GM21723 (cell line): Measurements from ENCODE around the gene TM7SF2.
A peak's percentile ranks its signal among the peaks of the same experiment; 100 is the strongest.

Experiments used
- ATAC-seq: cut with Tn5 transposase; IDR thresholded peaks from one replicate; pipeline ENCODE4 v1.9.1; 2021; ENCODE audit warnings: mild to moderate bottlenecking, moderate library complexity; ENCODE audit not compliant: unreplicated experiment

TM7SF2 gene

DNA sequence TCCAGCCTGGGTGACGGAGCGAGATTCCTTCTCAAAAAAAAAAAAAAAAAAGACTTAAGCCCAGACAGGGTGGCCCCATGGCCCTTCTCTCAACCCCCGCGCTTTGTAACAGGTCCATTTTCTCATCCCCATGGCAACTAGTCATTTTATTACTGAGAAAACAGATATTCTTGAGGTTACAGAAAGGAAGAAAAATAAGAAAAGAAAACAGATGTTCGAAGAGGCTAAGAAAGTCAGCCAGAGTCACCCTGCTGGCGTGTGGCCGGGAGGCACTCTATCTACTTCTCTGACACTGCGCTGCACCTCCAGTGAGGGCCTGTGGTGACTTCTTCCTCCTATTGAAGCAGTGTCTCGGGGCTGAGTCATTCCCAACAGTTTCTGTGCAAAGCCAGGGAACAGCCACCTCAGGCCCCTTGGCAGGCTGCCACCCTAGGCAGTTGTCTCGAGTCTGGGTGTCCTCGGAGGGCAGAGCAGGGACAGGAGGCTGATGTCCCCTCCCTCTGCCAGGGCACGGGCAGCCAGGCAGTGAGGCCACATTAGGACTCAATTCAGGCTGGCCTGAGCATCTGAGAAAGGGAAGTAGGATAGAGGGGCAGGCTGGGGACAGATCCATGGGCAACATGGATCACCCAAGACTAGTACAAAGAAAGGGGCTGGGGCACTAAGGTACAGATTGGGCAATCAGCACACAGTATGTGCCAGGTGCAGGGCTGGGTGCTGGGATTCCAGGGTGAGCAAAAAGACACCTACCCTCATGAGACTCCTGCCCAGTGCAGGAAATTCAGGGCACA is 39.0 kb downstream of the TM7SF2 start:
- peak; percentile 74 for ATAC-seq

DNA sequence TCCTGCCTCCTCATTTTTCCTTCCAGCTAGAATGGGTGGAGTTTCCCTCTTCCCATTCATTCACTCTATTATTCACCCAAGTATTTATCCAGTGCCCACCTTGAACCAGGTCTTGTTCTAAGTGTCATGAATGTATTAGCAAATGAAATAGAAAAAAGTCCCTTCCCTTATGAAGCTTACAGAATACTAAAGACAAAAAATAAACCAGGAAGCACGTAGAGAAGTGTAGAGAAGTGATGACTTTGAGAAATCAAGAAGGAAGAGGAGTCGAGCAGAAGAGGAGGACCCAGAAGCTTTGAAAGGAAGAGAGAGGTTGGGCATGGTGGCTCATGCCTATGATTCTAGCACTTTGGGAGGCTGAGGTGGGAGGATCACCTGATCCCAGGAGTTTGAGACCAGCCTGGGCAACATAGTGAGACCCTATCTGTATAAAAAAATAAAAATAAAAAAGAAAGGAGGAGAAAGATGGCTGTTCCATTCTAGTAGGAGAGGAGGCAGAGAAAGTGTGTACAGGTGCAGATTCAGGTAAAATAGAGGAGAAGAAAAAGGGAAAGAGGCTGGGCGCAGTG is 39.7 kb downstream of the TM7SF2 start:
- no peak for ATAC-seq

DNA sequence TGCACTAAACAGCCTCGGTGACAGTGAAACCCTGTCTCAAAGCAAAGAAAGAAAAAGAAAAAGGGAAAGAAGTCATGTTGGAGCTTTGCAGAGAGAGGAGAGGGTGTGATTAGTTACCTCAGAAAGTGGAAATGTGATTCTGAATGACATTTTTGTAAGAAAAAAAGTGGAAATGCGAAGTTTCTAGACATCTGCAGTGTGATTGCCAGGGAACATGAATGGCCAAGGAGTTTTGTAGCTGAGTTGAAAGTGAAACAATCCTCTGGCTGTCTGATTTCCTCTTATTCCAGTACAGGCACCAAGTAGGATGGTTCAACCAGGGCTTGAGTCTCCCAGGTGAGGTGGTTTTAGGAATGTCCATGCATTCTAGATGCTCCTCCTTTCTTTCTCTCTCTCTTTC is 40.5 kb downstream of the TM7SF2 start:
- ATAC-seq, result no peak

DNA sequence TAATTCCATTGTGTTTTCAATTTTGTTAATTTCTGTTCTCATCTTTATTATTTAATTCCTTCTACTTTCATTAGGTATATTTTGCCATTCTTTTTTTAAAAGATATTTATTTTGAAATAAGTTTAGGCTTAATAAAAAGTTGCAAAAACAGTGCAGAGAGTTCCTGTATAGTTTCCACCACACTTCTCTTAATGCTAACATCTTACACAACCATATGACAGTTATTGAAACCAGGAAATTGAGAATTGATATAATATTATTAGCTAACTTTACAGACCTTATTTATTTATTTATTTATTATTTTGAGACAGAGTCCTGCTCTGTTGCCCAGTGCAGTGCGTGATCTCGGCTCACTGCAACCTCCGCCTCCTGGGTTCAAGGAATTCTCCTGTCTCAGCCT is 44.6 kb downstream of the TM7SF2 start:
- no peak for ATAC-seq

DNA sequence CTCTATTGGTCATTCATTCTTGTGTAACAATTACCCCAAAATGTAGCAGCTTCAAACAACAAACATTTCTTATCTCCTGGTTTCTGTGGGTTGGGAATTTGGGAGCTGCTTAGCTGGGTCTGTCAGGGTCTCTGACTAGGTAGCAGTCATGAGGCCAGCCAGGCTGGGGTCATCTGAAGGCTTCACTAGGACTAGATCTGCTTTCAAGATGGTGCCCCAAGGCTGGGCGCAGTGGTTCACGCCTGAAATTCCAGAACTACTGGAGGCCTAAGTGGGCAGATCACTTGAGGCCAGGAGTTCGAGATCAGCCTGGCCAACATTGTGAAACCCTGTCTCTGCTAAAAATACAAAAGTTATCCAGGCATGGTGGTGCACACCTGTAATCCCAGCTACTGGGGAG is 45.3 kb downstream of the TM7SF2 start:
- ATAC-seq, result no peak

DNA sequence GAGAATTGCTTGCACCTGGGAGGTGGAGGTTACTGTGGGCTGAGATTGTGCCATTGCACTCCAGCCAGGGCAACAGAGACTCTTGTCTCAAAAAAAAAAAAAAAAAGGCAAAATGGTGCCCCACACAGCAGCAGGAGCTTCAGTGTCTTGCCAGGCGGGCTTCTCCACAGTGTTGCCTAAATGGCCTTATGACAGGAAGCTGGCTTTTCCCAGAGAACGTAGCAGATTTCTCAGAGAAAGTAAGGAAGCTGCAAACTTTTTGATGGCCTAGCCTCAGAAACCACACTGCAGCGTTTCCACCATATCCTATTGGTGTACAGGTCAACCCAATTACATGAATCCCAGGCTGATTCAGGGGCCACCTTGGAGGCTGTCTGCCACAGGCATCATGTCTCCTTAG is 45.7 kb downstream of the TM7SF2 start:
- ATAC-seq, result no peak

DNA sequence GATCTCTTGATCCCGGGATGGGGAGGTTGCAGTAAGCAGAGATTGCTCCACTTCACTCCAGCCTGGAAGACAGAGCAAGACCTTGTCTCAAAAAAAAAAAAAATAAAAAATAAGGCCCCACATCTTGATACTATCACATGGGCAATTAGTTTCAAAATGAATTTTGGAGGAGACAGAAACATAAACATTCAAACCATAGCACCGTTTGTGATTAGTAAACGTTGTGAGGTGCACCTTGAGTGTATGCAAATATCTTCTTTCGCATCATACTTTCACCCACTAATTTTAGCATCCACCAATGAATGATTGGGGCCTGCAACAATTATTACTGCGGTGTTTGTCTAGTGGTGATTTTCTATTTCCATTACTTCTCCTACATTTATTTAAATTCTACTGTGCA is 47.3 kb downstream of the TM7SF2 start:
- peak; percentile 90 for ATAC-seq

DNA sequence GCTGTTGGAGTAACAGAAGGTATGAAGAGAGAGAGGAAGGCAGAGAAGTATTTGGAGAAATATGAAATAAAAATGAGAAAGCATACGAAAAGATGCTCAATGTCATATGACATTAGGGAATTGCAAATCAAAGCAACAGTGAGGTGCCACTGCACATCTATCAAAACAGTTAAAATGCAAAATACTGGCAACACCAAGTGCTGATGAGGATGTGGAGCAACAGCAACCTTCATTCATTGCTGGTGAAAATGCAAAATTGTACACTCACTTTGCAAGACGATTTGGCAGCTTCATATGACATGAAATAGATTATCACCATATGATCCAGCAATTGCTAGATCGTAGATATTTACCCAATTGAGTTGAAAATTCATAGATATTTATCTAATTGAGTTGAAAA is 49.0 kb downstream of the TM7SF2 start:
- ATAC-seq, result no peak

DNA sequence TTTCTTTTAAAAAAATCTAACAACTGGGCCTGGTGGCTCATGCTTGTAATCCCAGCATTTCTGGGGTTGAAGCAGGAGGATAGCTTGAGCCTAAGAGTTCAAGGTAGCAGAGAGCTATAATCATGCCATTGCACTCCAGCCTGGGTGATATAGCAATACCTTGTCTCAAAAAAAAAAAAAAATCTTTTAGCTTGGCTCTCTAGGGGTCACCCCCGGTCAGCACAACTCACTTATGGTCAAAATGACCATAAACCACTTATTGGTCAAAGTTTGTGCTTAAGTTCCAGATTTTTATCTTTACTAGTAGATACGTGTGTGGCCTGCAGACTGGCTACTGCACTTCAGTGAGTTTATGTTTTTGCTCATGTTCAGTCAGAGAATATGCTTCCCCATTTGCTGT is 52.0 kb downstream of the TM7SF2 start:
- ATAC-seq, result no peak
